ENCODE measurements around the gene LPGAT1. TPM values are rescaled to one million over a fixed set of nuclear protein-coding genes. Genes with fewer than 3 reads are reported as not detected.

LPGAT1 gene
- 10 to 100 TPM; 38.9 to 47.1 TPM for total RNA-seq
- polyA plus RNA-seq (ENCODE audit: insufficient read length in 6 of 6) = 10 to 100 TPM; 17.1 to 26.2 (median 20.5) TPM
- long read RNA-seq, donor 1 = 0 reads
- long read RNA-seq, donor 2, partial matches to known transcripts = 0 of 5 reads
- long read RNA-seq, donor 2, other reads (novel, unspliced or antisense) = 5 of 5 reads
- long read RNA-seq, donor 3 = 0 reads
- long read RNA-seq, donor 4, partial matches to known transcripts = 2 of 4 reads
- long read RNA-seq, donor 4, other reads (novel, unspliced or antisense) = 2 of 4 reads
- long read RNA-seq, donor 5, partial matches to known transcripts = 6 of 6 reads
- long read RNA-seq, donor 5, other reads (novel, unspliced or antisense) = 0 of 6 reads
- long read RNA-seq, donor 6 = 0 reads
- long read RNA-seq, donor 7 = 0 reads
- long read RNA-seq, donor 8 = 0 reads
- long read RNA-seq, donor 9 = 0 reads
- long read RNA-seq, donor 10, partial matches to known transcripts = 4 of 6 reads
- long read RNA-seq, donor 10, other reads (novel, unspliced or antisense) = 2 of 6 reads
- long read RNA-seq, donor 11, partial matches to known transcripts = 20 of 21 reads
- long read RNA-seq, donor 11, other reads (novel, unspliced or antisense) = 0 of 21 reads
- long read RNA-seq, donor 12 = 0 reads

GRCh38 chr1:211830328-211831142 is at the start of gene LPGAT1:
Gene LPGAT1, minus strand, starts transcription at chr1:211830763. Its CDS starts 1,467 bp downstream, at chr1:211829296.
- ATAC-seq (peak; percentile 99), DNase-seq (peak; percentile 73 to 99 (median 82))
- peak; percentile 40 to 66 for TF ChIP-seq CTCF (IDR thresholded peaks at IDR 0.05)

DNA sequence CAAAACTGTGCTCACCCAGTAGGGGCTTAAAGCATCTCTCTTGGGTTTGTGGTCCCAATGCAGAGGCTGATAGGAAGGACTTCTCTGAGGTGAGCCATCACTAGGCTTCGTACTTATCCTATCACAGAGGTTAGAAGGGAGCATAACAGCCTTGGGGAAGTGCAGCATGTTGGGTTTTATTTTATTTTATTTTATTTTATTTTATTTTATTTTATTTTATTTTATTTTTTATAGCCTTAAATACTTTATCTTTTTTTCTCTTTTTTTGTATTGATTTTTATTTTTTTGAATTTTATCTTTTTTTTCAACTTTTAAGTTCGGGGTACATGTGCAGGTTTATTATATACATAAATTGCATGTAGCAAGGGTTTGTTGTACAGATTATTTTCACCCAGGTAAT is 48.9 kb upstream of the LPGAT1 start:
- no peak for TF ChIP-seq CTCF (IDR thresholded peaks at IDR 0.05)
- Histone ChIP-seq H3K9me3 (no peaks in the 10 kb centered on the region), H3K27ac (no peak overlapping the region), H3K36me3 (no peaks in the 10 kb centered on the region), H3K4me3 (no peak overlapping the region), H3K4me1 (no peaks in the 10 kb centered on the region), H3K27me3 (no peaks in the 10 kb centered on the region)
- DNase-seq (no peak), ATAC-seq (no peak)
- intact Hi-C loops (cut with DNase I) = no loop called here

More at GRCh38 chr1:211830328-211831142, at the start of gene LPGAT1:
- Histone ChIP-seq H3K9me3 (no peaks in the 10 kb centered on the region), H3K36me3 (no peaks in the 10 kb centered on the region), H3K27ac (peak within 1 kb of the TSS; percentile 81 to 95), H3K4me3 (peak within 1 kb of the TSS; percentile 64 to 66), H3K27me3 (no peaks in the 10 kb centered on the region), H3K4me1 (peaks cover 7 to 38% of the 10 kb centered on the region in 2 donors)
- intact Hi-C loops (cut with DNase I) = loop anchor here in 1 of 2 donors (5.0 kb wide), 1 partner anchor 128 kb away; no protein-coding TSS in a partner anchor

DNA sequence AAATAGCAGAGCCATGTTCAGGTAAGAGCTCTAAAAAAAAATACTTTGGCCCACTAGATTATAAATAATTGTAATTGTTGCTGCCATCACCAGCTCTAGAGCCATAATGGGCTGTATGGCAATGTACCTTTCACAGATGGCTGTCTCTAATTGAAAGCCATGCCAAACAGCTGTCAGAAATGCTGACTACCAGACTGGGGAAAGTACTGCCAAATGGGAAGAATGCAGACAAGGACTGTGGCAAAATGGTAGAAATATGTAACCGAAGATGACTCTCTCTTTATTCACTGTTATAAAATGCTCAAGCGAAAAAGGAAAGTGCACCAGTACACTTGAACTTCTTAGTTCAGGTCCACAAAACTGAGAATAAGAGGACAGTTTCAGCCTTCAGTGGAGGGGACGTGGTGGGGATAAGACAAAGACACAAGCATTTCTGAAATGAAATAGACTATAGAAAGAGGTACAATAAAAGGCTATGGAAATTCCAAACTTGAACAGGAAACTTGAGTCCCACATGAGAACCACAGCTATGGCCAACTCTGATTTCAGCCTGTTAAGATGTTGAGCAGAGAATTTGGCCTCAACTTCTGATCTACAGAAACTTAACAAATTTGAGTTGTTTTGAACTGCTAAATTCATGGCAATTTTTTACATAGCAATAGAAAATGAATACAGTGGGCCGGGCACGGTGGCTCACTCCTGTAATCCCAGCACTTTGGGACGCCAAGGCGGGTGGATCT is 46.5 kb upstream of the LPGAT1 start:
- H3K36me3 ChIP-seq = no peaks in the 10 kb centered on the region

GRCh38 chr1:211875541-211875940 is 45.0 kb upstream of the LPGAT1 start:
- Histone ChIP-seq H3K27ac (no peak overlapping the region), H3K4me3 (no peak overlapping the region), H3K9me3 (no peaks in the 10 kb centered on the region), H3K36me3 (no peaks in the 10 kb centered on the region), H3K4me1 (no peaks in the 10 kb centered on the region), H3K27me3 (no peaks in the 10 kb centered on the region)
- intact Hi-C loops (cut with DNase I) = no loop called here
- DNase-seq (no peak), ATAC-seq (no peak)
- no peak for TF ChIP-seq CTCF (IDR thresholded peaks at IDR 0.05)

More for the DNA sequence above, 46.5 kb upstream of the LPGAT1 start:
- TF ChIP-seq CTCF (IDR thresholded peaks at IDR 0.05) = no peak
- ATAC-seq = no peak
- intact Hi-C loops (cut with DNase I) = no loop called here
- Histone ChIP-seq H3K27me3 (no peaks in the 10 kb centered on the region), H3K27ac (no peak overlapping the region), H3K4me3 (no peak overlapping the region), H3K4me1 (no peaks in the 10 kb centered on the region), H3K9me3 (no peaks in the 10 kb centered on the region)
- DNase-seq = no peak
